Stimulated activated CD4-positive, alpha-beta T cell treated with anti-CD3 and anti-CD28 coated beads, Interleukin-4, amount 100 ng/mL, for 1 hour (primary cell): ENCODE measurements around the gene COPG2.

Source experiments
- DNase-seq: peaks from one replicate; pipeline ENCODE4 v3.0.0-alpha.2; 2020

COPG2 gene

GRCh38 chr7:130492523-130493274 is 175.8 kb downstream of the COPG2 start:
- DNase-seq: no peak

DNA sequence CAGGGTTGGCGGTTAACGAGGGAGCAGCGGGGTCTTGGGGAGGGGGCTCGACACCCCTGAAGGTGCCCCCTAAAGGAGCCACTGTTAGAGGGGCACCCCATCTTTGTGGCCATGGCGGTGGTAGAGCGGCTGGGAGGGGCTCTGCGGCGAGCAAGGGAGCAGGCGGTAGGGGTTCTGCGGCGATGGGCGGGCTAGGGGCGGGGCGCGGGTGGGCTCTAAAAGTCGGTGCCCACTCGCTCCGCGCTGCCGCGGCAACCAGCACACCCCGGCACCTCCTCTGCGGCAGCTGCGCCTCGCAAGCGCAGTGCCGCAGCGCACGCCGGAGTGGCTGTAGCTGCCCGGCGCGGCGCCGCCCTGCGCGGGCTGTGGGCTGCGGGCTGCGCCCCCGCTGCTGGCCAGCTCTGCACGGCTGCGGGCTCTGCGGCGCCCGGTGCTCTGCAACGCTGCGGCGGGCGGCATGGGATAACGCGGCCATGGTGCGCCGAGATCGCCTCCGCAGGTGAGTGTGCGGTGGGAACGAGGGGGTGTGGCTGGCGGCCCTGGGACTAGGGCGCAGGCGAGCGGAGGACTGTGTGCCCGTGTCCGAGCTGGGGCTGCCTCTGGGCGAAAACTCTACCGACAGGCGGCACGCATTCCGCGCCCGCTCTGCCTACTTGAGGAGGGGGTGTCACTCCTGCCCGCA is 176.6 kb downstream of the COPG2 start, which contains the start of gene MEST:
Gene MEST, plus strand, starts transcription at position 245 of the 682 bp plus-strand sequence. Its CDS starts 229 bp downstream, at position 474.
- DNase-seq: peak; percentile 6

- peak; percentile 43 for DNase-seq
Observed at GRCh38 chr7:130490888-130491804, 177.4 kb downstream of the COPG2 start.

GRCh38 chr7:130490311-130490791 is 178.2 kb downstream of the COPG2 start:
- DNase-seq: no peak

DNA sequence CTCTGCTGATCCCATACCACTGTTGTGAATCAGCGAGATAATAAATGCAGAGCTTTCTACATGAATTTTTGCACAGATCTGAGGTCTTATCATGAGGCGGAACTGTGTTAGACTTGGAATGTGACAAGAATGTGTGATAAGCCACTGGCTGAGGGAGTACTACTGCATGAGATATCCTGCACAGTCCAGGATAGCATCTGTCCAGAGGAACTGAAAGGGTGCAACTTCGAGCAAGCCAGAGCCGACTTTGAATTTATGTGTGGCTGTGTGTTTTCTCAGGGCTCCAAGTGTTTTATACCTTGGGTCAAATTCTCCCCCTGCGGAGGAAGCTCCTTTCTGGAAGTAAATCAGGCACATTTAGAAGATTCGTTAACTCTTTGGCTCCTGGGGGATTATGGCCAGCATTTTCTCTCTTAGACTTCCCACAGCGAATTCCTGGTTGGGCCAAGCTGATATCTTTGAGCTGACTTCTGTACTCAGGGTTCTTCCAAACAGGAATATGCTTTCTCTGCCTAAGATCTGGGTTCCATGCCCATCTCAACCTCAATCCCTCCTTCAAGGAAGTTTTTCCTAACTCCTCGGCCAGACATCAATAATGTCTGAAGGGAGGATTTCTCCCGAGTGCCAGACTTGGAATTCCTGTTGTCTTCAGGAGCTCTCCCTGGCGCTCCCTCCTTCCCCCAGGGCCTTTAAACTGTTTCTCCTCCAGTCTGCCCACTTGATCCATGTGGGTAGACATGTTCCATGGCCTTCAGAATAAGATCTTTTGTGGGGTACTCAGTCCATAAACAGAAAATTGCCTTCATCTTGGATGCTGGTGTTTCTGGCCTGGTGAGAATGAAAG is 179.2 kb downstream of the COPG2 start:
- DNase-seq: no peak

DNA sequence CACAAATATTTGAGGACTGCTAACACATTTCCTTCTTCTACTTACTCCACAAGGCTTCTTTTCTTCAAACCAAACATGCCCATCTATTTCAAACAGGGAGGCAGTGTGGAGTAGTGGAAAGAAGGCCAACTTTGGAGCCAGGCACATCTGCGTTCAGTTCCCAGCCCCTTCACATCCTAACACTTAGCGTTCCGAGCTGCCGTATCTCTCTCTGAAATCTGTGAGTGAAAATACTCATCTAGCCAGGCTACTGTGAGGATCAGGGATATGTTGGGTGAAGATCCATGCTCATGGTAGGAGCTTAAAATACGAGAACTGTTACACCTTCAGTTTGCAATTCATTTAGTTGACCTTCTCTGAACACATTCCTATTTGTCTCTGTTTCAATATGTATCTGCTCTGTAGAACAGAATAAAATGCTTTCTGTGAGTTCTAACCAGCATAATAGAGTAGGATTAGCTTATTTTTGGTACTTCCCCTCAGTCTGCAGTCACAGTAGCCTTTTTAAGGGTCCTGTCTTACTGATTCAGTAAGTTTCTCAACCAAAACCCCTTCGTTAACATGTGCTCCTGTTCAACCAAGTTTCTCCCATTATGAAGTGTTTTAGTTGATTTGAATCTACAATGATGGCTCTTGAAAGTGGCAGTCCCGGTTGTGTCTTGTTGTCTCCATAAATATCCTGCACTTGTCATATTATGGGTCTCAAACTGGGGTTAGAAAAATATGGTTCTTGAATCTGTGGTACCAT is 180.0 kb downstream of the COPG2 start:
- DNase-seq: no peak

DNA sequence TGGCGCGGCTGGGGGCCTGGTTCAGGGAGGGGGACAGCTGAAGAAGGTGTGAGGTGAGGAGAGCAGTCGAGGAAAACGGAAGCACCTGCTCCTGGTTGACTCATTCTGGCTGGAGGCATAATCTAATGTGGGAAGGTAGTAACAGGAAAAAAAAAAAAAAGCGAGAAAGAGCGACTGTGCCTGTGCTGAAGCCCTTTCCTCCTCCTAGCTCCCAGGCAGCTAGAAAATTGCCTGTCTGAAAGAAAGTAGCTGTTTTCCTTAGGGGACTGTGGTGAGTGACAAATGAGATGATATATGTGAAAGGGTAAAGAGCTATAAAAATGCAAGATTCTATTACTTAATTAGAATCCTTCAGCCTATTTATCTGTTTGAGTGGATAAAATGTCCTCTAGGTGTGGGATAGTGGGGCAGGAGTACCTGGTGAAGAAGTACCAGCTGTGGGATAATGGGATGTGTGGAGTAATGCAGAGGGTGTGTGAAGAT is 181.6 kb downstream of the COPG2 start:
- no peak for DNase-seq

DNA sequence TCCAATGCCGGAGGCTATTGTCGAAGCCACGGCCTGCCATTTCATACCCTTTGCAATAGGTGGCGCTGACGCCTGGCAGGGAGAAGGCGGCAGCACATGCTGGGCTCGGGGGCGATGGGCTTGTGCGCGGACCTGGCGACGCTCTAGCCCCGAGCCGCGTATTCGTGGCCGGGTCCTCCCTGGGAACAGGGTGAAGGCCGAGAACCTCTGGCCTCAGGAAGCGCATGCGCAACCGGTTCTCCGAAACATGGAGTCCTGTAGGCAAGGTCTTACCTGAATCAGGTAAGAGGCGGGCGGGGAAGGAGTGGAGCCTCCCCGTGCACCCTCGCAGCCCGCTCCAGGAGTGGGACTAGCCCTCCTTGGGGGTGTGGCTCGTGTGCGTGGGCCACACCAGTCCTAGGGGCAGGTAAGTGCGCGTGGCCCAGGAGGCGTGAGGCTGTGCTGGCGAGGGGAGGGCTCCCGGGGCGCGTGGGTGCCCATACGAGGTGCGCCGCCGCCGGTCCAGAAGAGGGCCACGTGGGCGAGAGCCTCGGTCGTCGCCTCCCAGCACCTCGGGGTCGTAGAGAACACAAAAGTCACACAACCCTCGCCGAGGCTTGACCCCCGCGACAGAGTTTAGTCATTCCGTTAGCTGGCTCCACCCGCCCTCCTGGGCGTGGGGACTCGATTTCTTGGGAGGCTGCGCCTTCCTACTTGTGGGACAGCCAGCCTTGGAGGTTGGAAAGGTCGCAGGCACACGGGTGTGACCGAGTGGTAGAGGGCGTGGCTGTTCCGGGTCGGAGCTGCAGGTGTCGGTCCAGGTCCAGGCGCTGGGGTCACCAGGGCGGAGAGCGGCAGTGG is 182.2 kb downstream of the COPG2 start:
- peak; percentile 60 for DNase-seq

GRCh38 chr7:130485734-130486113 is 182.8 kb downstream of the COPG2 start:
- no peak for DNase-seq

DNA sequence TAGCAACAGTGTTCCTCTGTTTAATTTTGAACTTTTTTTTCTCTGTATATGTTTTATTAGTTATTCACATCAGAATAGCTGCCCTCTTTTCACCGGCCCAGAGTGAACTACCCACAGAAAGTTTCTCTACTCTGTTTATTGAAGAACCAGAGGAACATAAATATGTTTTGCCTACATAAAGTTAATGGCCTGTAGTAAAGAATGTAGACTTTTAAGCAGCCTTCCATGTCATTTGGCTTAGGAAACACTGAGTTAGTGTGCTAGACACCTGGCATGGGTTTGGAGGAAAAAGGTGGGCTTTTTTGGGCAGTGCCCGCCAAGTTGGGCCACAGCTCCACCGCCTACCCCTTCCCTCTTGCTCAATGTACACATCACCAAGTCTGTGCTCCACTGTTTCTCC is 185.5 kb downstream of the COPG2 start:
- DNase-seq: no peak

DNA sequence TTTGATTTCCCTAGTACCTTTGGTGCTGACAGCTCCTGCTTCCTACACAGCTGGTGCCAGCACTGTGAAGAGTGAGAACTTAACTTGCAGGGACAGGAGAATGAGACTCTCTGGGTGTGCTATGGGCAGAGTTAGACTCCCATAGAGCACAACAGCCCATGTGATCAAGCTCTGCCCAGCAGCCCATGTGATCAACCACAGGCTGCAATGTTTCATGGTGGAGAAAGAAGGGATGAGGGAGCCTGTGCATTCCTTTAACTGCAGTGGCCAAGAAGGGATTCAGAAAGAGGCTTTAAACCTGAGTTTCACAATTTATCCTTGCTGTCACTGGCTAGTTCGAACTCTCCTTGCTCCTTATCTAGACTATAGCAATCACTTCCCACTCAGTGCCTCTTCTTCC is 186.7 kb downstream of the COPG2 start:
- DNase-seq: no peak

DNA sequence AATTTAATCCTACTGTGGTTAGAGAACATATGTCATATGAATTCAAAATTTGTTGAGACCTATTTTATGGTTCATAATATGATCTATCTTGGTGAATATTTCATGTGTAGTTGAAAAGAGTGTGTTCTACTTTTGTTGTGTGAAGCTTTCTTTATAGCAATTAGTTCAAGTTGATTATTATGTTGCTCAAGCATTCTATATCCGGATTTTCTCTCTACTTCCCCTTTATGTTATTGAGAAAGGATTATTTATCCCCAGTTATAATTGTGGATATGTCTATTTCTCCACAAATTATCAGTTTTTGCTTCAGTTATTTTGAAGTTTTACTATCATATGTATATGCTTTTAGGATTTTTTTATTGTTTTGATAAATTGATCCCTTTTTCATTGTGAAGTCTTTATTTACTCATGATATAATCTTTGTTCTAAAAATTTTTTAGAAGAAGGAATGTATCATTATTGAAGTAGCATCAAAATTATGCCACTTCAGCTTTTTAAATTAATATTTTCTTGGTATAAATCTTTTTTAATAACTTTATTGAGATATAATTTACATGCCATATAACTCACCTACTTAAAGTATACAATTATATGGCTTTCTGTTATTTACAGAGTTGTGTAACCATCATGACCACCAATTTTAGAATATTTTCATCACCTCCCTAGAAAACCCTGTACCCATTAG is 188.7 kb downstream of the COPG2 start:
- no peak for DNase-seq

DNA sequence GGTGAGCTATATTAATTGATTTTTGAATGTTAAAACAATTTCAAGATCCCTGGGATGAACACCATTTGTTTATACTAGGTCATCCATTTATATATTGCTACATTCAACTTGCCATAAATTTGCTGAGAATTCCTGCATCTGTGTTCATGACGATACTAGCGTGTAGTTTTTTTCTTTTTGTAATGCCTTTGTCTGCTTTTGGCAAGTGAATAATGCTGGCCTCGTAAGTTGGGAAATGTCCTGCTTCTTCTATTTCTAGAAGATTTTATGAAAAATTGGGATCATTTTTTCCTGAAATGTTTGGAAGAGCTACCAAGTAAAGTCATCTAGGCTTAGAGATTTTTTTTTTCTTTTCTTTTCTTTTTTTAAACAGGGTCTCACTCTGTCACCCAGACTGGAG is 189.6 kb downstream of the COPG2 start:
- DNase-seq: no peak

DNA sequence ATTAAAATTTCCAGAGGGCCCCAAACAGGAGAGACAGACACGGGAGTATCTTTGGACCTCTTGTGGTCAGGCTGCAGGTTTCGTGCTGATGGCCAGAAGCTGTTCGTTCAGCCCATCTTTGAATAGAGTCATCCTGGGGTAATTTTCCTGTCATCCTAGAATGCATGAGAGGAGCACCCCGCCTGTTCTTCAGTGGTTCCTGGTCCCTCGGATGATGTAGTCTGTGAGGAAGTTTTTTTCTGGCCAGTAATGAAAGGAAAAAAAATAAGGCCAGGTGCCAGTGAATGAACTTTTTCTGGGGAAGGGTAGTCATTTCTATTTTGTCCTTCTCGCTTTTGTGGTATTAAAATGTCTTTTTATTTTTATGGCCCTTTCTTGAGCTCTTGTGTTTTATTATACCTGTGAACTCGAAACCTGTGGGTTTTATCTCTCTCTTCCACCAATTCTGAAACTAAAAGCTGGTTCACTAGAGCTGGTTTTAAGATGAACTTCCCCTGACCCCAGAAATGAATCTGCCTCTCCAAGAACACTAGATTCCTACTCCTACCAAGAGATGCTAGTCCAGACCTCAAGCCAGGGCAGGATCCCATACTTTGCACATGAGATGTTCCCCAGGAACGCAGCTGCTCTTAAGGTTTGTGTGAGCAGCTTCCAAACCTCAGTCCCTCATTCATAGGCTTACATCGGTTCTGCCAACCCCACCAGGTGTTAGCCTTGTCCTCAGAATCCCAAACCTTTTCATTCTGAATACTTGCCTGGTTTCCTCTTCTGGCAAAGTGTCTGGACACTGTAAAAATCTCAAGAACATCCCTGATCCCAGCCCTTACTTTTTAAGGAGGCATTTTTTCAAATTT is 192.0 kb downstream of the COPG2 start:
- no peak for DNase-seq

DNA sequence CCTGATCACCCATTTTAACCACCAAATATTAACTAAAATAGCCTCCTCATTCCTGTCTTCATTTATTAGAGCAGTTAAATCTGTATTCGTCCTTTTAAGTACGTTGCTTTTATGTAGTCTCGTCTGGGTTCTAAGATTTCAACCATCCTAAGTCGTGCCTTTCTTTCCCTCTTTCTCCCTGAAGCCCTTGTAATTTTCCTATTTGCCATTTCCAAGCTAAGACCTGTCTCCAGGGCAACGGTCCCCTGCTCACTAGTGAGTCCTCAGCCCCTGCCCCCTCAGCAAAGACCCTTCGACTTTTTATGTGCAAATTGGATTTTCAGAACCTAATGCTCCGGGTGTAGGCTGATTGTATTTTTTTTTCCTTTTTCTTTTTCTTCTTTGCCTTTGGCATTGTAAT is 192.8 kb downstream of the COPG2 start:
- no peak for DNase-seq

GRCh38 chr7:130473876-130474275 is 194.7 kb downstream of the COPG2 start:
- DNase-seq: no peak

- DNase-seq: no peak
Observed at GRCh38 chr7:130473289-130473688, 195.3 kb downstream of the COPG2 start.

DNA sequence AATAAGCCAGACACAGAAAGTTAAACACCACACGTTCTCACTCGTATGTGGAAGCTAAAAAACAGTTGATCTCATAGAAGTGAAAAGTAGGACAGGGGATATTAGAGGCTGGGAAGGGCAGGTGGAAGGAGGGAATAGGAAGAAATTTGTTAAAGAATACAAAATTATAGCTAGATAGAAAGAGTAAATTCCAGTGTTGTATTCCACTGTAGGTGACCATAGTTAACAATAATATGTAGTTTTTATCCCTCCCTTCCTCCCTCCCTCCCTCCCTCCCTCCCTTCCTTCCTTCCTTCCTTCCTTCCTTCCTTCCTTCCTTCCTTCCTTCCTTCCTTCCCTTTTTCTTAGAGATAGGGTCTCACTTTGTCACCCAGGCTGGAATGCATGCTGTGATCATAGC is 196.6 kb downstream of the COPG2 start:
- no peak for DNase-seq

- DNase-seq: no peak
Observed at GRCh38 chr7:130468612-130469011, 199.9 kb downstream of the COPG2 start.
